Measurements from ENCODE around the gene SH2D6. TPM values are rescaled to one million over a fixed set of nuclear protein-coding genes. Genes with fewer than 3 reads are reported as not detected.

Gene SH2D6
- total and polyA plus RNA-seq, 8 donors: 0.42 to 1.3 (median 0.80) TPM

- DNase-seq: no peak
- intact Hi-C loops (cut with DNase I): no loop called here
- TF ChIP-seq CTCF (IDR thresholded peaks at IDR 0.05): no peak
- H3K27me3 ChIP-seq: no peaks in the 10 kb centered on the region
- H3K36me3 ChIP-seq: no peaks in the 10 kb centered on the region
- no peak overlapping the region for H3K27ac ChIP-seq
- H3K4me3 ChIP-seq: no peak overlapping the region
- no peaks in the 10 kb centered on the region for H3K4me1 ChIP-seq
- H3K9me3 ChIP-seq: peaks cover 0 to 8% of the 10 kb centered on the region in 2 donors
- ATAC-seq: no peak
Measured at GRCh38 chr2:85485815-85486214, 67.3 kb downstream of the SH2D6 start.

Other genes starting within 250 kb of the SH2D6 start
- gene TGOLN2, start 90.7 kb upstream of the SH2D6 start, total RNA-seq: 100 to 1,000 TPM; 122 to 133 TPM
- 100 to 1,000 TPM in 2 of 6 donors, 10 to 100 TPM in 4; 90.3 to 104 (median 97.6) TPM for gene TGOLN2, start 90.7 kb upstream of the SH2D6 start, polyA plus RNA-seq (ENCODE audit: insufficient read length in 6 of 6)
- 10 to 100 TPM; 67.6 to 68.1 TPM for gene RETSAT, start 64.2 kb upstream of the SH2D6 start, total RNA-seq
- gene RETSAT, start 64.2 kb upstream of the SH2D6 start, polyA plus RNA-seq (ENCODE audit: insufficient read length in 6 of 6): 10 to 100 TPM; 24.5 to 30.4 (median 28.5) TPM
- 10 to 100 TPM; 20.8 to 21.7 TPM for gene ELMOD3, start 63.9 kb upstream of the SH2D6 start, total RNA-seq
- gene ELMOD3, start 63.9 kb upstream of the SH2D6 start, polyA plus RNA-seq (ENCODE audit: insufficient read length in 6 of 6): 10 to 100 TPM; 29.6 to 40.5 (median 32.7) TPM
- 100 to 1,000 TPM; 340 to 418 TPM for gene CAPG, start 8.3 kb upstream of the SH2D6 start, total RNA-seq
- 10 to 100 TPM; 45.8 to 60.1 (median 51.8) TPM for gene CAPG, start 8.3 kb upstream of the SH2D6 start, polyA plus RNA-seq (ENCODE audit: insufficient read length in 6 of 6)
- 100 to 1,000 TPM; 135 to 194 TPM for gene MAT2A, start 120.5 kb downstream of the SH2D6 start, total RNA-seq
- gene MAT2A, start 120.5 kb downstream of the SH2D6 start, polyA plus RNA-seq (ENCODE audit: insufficient read length in 6 of 6): 100 to 1,000 TPM; 287 to 341 (median 313) TPM
- gene GGCX, start 142.8 kb downstream of the SH2D6 start, total RNA-seq: 100 to 1,000 TPM in 1 of 2 donors, 10 to 100 TPM in 1; 71.8 to 126 TPM
- 10 to 100 TPM; 31.9 to 37.9 (median 37.0) TPM for gene GGCX, start 142.8 kb downstream of the SH2D6 start, polyA plus RNA-seq (ENCODE audit: insufficient read length in 6 of 6)
- gene VAMP8, start 158.9 kb downstream of the SH2D6 start, total RNA-seq: 100 to 1,000 TPM; 176 to 250 TPM
- 10 to 100 TPM; 51.8 to 76.7 (median 62.4) TPM for gene VAMP8, start 158.9 kb downstream of the SH2D6 start, polyA plus RNA-seq (ENCODE audit: insufficient read length in 6 of 6)
- 10 to 100 TPM; 58.2 to 87.7 TPM for gene VAMP5, start 165.7 kb downstream of the SH2D6 start, total RNA-seq
- 10 to 100 TPM; 49.6 to 65.9 (median 55.7) TPM for gene VAMP5, start 165.7 kb downstream of the SH2D6 start, polyA plus RNA-seq (ENCODE audit: insufficient read length in 6 of 6)
- 100 to 1,000 TPM; 101 to 107 TPM for gene RNF181, start 177.0 kb downstream of the SH2D6 start, total RNA-seq
- 100 to 1,000 TPM in 3 of 6 donors, 10 to 100 TPM in 3; 94.9 to 109 (median 101) TPM for gene RNF181, start 177.0 kb downstream of the SH2D6 start, polyA plus RNA-seq (ENCODE audit: insufficient read length in 6 of 6)
- 10 to 100 TPM; 28.2 to 39.6 TPM for gene TMEM150A, start 184.0 kb downstream of the SH2D6 start, total RNA-seq
- gene TMEM150A, start 184.0 kb downstream of the SH2D6 start, polyA plus RNA-seq (ENCODE audit: insufficient read length in 6 of 6): 10 to 100 TPM; 11.5 to 16.7 (median 13.2) TPM
- 10 to 100 TPM; 37.0 to 42.5 TPM for gene C2orf68, start 193.4 kb downstream of the SH2D6 start, total RNA-seq
- gene C2orf68, start 193.4 kb downstream of the SH2D6 start, polyA plus RNA-seq (ENCODE audit: insufficient read length in 6 of 6): 10 to 100 TPM; 69.9 to 79.0 (median 74.5) TPM
- gene USP39, start 197.5 kb downstream of the SH2D6 start, total RNA-seq: 10 to 100 TPM; 44.5 to 45.5 TPM
- gene USP39, start 197.5 kb downstream of the SH2D6 start, polyA plus RNA-seq (ENCODE audit: insufficient read length in 6 of 6): 10 to 100 TPM; 55.1 to 70.8 (median 68.5) TPM
- over 10,000 TPM; 11,570 to 18,328 TPM for gene SFTPB, start 249.5 kb downstream of the SH2D6 start, total RNA-seq
- 100 to 1,000 TPM; 183 to 652 (median 403) TPM for gene SFTPB, start 249.5 kb downstream of the SH2D6 start, polyA plus RNA-seq (ENCODE audit: insufficient read length in 6 of 6)

Measured in left lung (tissue), 10 donors.